GM19240 (cell line): ENCODE results near the gene TGM3.

Experiments
- DNase-seq: peaks from one replicate; pipeline ENCODE4 v3.0.0; 2011; ENCODE audit warnings: low spot score; ENCODE audit not compliant: insufficient read length

Gene TGM3

GRCh38 chr20:2336471-2336870 is 40.7 kb downstream of the TGM3 start:
- no peak for DNase-seq

DNA sequence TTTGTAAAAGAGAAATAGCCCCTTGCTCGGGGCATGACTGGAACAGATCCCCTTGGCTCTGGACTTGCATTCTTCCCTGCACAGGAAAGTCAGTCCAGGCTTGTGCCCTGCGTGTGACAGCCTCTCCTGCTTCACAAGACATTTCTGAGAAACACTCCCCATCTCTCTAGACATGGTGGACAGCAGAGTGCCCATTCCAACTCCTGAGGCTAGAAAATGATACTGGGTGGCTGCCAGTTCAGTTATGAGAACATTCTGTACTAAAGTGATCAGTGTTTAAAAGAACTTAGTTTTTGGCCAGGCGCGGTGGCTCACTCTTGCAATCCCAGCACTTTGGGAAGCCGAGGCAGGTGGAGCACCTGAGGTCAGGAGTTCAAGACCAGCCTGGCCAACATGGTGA is 41.3 kb downstream of the TGM3 start:
- no peak for DNase-seq

GRCh38 chr20:2338411-2339066 is 42.7 kb downstream of the TGM3 start:
- no peak for DNase-seq

- no peak for DNase-seq
Observed at GRCh38 chr20:2340136-2340535, 44.3 kb downstream of the TGM3 start.

GRCh38 chr20:2340823-2341222 is 45.0 kb downstream of the TGM3 start:
- no peak for DNase-seq

- no peak for DNase-seq
Observed at GRCh38 chr20:2341336-2341735, 45.5 kb downstream of the TGM3 start.

GRCh38 chr20:2342243-2342642 is 46.4 kb downstream of the TGM3 start:
- no peak for DNase-seq

DNA sequence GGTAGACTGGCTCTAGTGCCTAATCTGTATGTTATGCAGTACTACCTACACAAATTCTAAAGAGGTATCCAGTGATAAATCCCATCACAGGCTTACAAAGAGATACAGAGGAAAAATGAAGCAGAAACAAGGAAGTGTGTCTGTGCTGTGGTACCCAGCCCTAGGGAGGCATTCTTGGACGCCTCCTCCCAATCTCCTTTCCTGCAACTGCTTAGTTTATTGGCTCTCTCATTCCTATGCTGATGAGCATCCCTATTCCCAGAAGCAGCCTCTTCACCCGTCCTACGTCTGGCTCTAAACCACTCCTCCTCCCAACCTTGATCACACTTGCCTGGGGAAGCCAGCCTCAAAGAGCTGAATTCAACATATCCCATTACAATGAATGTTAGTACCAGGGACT is 50.4 kb downstream of the TGM3 start:
- no peak for DNase-seq

GRCh38 chr20:2348336-2348735 is 52.5 kb downstream of the TGM3 start:
- DNase-seq: no peak

- DNase-seq: no peak
Observed at GRCh38 chr20:2349801-2350200, 54.0 kb downstream of the TGM3 start.

DNA sequence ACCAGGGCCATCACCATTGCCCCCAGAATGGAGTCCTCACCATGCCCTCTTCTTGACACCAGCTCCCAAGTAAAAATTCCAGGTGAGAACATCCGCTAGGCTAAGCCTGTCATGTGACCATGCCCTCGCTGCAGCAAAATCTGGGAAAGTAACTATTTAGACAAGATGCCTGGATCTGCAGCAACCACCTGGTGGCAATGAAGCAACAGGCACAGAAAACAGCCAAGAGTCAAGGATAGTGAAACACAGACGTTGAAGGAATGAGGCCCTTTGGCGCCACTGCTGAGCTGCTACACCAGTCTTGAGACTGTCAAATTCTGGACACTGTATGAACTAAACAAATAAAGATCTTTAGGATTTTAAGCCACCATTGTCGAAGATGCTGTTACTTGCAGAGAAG is 54.8 kb downstream of the TGM3 start:
- DNase-seq: no peak

DNA sequence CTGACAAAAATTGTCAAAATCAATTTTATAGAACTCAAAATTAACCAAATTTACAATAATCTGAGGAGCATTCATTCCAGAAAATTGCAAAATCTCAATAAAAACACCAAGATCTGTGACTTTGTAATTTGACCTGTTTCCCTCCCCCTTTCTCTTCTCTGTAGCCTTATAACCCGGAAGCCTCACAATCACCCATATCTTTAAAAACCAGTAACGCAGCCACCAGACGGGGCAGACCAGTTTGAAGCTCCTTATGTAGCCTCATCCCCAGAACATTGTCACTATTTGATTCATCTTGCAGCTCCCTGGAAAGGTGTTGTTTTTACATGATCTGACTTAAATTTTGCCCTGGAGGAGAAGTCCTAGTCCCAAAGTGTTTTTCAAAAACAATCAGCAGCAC is 57.4 kb downstream of the TGM3 start:
- no peak for DNase-seq

- DNase-seq: no peak
Observed at GRCh38 chr20:2357114-2357513, 61.3 kb downstream of the TGM3 start.

DNA sequence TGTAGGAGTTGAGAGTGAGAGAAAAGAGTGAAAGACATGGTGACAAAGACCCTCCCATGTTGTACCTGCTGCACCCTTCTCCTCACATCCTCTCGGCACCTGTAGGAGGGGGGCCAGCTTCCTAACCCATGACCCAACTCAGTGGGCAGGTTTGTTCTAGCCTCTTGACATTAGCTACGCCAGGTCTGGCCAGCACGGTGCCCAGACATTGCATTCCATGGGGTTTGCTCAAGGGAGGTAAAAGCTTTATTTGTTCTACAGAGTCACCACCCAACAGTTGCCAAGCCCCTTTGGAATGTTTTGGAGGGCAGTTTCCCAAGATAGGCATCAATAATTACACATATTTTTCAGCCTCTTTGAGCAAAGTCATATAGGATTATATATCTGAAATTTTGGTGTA is 62.2 kb downstream of the TGM3 start:
- no peak for DNase-seq

- no peak for DNase-seq
Observed at GRCh38 chr20:2361035-2361593, 65.3 kb downstream of the TGM3 start.

DNA sequence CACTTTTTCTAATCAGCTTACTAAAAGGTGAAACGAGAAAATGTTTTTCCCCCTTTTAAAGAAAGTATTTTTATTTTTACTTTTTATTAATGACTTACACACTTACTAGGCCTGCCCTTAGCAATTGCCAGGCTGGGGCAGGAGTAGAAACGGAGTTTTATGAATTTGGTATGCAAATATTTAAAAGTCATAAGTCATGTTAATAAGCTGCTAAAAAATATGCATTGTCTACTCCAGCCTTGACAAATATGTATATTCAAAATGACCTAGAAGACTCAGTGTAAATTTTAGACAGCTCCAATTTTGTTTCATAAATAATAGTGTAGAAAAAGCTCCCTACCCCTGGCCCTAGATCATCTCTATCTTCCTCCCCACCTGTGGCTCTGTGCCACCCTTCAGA is 67.4 kb downstream of the TGM3 start:
- DNase-seq: no peak

DNA sequence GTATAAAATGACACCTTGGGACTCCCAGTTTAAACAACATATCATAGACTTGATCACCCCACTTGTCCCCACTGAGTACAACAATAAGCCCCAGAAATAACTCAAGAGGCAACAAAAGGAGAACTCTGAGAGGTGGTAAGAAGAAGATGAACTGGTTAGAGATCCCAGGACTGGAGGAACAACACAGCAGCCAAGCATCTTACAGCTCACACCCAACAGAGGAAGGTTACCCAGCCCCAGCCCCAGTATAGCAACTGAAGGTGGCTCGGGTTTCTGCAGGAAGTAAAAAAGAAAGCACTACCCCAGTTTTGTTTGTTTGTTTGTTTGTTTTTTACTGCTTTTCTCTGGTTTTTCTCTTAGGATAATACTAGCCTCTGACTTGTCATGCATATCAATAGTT is 67.8 kb downstream of the TGM3 start:
- no peak for DNase-seq

GRCh38 chr20:2364044-2364443 is 68.2 kb downstream of the TGM3 start:
- DNase-seq: no peak

DNA sequence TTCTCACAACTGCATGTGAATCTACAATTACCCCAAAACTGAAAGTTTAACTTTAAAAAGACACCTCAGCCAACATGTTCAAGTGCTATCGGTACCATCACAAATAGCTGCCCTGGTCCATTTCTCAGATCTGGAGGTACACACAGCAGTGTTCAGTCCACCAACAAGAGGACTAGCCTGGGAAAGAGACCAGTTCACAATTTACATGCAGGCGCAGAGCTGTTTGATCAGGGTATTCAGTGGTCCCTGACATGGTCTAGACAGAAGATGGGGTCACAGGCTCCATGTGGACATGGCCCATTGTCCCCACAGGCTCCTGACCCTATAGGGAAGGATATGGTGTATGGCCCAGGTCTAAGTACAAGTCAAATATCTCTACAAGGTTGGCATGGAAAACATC is 69.3 kb downstream of the TGM3 start:
- DNase-seq: no peak

DNA sequence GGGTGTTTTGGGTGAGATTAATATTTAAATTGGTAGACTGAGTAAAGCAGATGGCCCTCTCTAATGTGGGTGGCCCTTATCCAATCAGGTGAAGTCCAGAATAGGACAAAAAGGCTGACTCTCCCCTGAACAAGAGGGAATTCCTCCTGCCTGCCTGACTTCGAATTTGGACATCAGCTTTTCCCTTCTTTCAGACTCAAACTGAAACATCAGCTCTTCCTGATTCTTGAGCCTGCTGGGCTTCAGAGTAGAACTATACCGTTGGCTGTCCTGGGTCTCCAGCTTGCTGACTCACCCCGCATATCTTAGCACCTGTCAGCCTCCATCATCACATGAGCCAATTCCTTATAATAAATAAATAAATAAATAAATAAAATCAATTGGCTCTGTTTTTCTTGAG is 69.9 kb downstream of the TGM3 start:
- DNase-seq: no peak

DNA sequence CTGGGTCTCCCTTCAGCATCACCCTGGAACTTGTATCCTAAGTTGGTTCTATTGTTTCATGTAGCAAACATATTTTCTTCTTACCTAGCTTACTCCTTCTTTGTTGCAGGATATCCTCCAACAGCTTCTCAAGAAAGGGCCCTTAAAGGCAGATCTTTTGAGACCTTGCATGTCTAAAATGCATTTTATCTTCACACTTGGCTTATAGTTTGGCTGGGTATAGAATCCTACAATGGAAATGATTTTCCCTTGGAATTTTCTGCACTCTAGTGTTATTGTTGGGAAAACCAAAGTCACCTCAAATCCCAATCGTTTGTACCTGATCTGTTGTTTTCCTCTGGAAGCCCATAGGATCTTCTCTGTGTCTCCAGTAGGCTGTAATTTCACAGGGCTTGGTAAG is 72.8 kb downstream of the TGM3 start:
- DNase-seq: no peak

GRCh38 chr20:2373098-2373497 is 77.3 kb downstream of the TGM3 start:
- no peak for DNase-seq

- no peak for DNase-seq
Observed at GRCh38 chr20:2374346-2375125, 78.7 kb downstream of the TGM3 start.
